Suprapubic skin (tissue), 4 donors: Measurements from ENCODE around the gene COQ4. TPM values are rescaled to one million over a fixed set of nuclear protein-coding genes. Genes with fewer than 3 reads are reported as not detected.
A peak's percentile ranks its signal among the peaks of the same experiment; 100 is the strongest.
"Not testable (repeated sequence)": the region's sequence is repeated elsewhere in the genome, so short reads cannot be mapped to it uniquely, and the experiment has no call there.

Source experiments
- DNase-seq, 2 donors: peaks; one replicate each; pipeline ENCODE4 v3.0.0-alpha.2; 2019; ENCODE audit warnings: low spot score in 2 of 2
- H3K27ac ChIP-seq: fragments of 200-600 bp; sonication (generic); one replicate; pipeline ENCODE4 v1.5.1; 2019
- H3K27me3 ChIP-seq: fragments of 200-600 bp; sonication (generic); one replicate; pipeline ENCODE4 v1.5.1; 2019
- H3K36me3 ChIP-seq: fragments of 200-600 bp; sonication (generic); one replicate; pipeline ENCODE4 v1.5.1; 2019
- H3K4me1 ChIP-seq: fragments of 200-600 bp; sonication (generic); one replicate; pipeline ENCODE4 v1.5.1; 2019
- H3K4me3 ChIP-seq: fragments of 200-600 bp; sonication (generic); one replicate; pipeline ENCODE4 v1.5.1; 2019; ENCODE audit warnings: mild to moderate bottlenecking
- H3K9me3 ChIP-seq: fragments of 200-600 bp; sonication (generic); one replicate; pipeline ENCODE4 v1.5.1; 2019
- EP300 ChIP-seq: sonication (generic); formaldehyde crosslinking; IDR thresholded peaks from one replicate; pipeline ENCODE4 v1.6.1; 2017; ENCODE audit warnings: antibody characterized with exemption
- POLR2A ChIP-seq, 2 donors: fragments of 450-650 bp; IDR thresholded peaks; one replicate each; pipeline ENCODE4 v1.6.1; 2017; ENCODE audit warnings: antibody characterized with exemption in 2 of 2, mild to moderate bottlenecking in 2 of 2, moderate library complexity in 2 of 2
- POLR2AphosphoS5 ChIP-seq, 3 donors: sonication (generic); formaldehyde crosslinking; IDR thresholded peaks; one replicate each; pipeline ENCODE4 v1.6.1; 2017; ENCODE audit warnings: antibody characterized with exemption in 3 of 3
- WGBS: methylation state at CpG from one replicate; pipeline ENCODE4 v1.1.5; 2018; 5-methylcytosine and 5-hydroxymethylcytosine counted together
- total RNA-seq, 4 donors: library from RNA; depleted of rRNA; stranded (reverse); fragments of >200 nt; gene quantifications; one replicate each; pipeline ENCODE4 v1.1.0, GENCODE V29; 2016
- TF ChIP-seq, protein P1 (sequence below), 2 donors: fragments of 200-600 bp in 1 of 2; fragments of 450-650 bp in 1 of 2; sonication (generic) in 1 of 2; IDR thresholded peaks; one replicate each; pipeline ENCODE4 v1.5.1; 2016 to 2019; ENCODE audit warnings: antibody characterized with exemption in 2 of 2, mild to moderate bottlenecking in 1 of 2, moderate library complexity in 1 of 2

Gene COQ4
- total RNA-seq, 4 donors from 2014 or later, result 73.3 to 119 (median 106) TPM

DNA sequence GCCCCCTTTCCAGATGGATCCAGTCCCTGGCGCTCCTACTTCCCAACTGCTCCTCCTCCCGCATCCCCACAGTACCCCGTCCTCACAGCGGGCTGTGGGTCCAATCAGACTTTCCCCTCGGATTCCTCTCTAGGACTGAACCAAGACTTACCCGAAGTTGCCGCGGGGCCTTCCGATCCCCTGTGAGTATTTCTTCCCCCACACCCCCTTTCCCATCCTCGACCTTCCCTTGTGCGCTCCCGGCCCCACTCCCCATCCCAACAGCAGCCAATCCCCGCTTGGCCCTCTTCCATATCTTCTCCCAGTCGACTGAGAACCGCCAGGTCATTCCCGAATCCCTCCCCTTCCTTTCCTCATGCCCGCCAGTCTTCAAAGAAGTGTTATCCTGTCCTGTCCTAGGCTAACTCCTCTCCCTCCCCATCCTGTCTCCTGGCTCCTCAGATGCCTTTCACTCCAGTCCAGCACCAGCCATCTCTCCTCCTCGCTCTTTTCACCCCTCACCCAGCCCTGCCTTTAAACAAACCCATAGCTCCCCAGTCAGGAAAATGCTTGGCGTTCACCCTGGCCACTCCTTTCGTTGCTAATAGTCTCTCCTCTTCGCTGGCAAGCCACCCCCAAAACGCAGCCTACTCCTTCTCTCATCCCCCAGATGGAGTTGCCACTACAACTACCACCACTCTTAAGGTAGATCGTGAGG is 45.9 kb upstream of the COQ4 start:
- peak in 1 of 2 donors; percentile 84 for DNase-seq
- peak overlapping the region; percentile 89 for H3K27ac ChIP-seq
- peaks cover 10% of the 10 kb centered on the region for H3K36me3 ChIP-seq
- no peaks in the 10 kb centered on the region for H3K27me3 ChIP-seq
- H3K4me1 ChIP-seq, result peaks cover 38% of the 10 kb centered on the region
- peak overlapping the region; percentile 82 for H3K4me3 ChIP-seq
- no peaks in the 10 kb centered on the region for H3K9me3 ChIP-seq
- WGBS, result 8% methylated on average over 23 of the region's 23 CpGs
- TF ChIP-seq POLR2A (IDR thresholded peaks at IDR 0.05) (no peak), POLR2AphosphoS5 (IDR thresholded peaks at IDR 0.05) (no peak)
- TF ChIP-seq, protein P1, sequence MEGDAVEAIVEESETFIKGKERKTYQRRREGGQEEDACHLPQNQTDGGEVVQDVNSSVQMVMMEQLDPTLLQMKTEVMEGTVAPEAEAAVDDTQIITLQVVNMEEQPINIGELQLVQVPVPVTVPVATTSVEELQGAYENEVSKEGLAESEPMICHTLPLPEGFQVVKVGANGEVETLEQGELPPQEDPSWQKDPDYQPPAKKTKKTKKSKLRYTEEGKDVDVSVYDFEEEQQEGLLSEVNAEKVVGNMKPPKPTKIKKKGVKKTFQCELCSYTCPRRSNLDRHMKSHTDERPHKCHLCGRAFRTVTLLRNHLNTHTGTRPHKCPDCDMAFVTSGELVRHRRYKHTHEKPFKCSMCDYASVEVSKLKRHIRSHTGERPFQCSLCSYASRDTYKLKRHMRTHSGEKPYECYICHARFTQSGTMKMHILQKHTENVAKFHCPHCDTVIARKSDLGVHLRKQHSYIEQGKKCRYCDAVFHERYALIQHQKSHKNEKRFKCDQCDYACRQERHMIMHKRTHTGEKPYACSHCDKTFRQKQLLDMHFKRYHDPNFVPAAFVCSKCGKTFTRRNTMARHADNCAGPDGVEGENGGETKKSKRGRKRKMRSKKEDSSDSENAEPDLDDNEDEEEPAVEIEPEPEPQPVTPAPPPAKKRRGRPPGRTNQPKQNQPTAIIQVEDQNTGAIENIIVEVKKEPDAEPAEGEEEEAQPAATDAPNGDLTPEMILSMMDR (IDR thresholded peaks at IDR 0.05), result no peak

DNA sequence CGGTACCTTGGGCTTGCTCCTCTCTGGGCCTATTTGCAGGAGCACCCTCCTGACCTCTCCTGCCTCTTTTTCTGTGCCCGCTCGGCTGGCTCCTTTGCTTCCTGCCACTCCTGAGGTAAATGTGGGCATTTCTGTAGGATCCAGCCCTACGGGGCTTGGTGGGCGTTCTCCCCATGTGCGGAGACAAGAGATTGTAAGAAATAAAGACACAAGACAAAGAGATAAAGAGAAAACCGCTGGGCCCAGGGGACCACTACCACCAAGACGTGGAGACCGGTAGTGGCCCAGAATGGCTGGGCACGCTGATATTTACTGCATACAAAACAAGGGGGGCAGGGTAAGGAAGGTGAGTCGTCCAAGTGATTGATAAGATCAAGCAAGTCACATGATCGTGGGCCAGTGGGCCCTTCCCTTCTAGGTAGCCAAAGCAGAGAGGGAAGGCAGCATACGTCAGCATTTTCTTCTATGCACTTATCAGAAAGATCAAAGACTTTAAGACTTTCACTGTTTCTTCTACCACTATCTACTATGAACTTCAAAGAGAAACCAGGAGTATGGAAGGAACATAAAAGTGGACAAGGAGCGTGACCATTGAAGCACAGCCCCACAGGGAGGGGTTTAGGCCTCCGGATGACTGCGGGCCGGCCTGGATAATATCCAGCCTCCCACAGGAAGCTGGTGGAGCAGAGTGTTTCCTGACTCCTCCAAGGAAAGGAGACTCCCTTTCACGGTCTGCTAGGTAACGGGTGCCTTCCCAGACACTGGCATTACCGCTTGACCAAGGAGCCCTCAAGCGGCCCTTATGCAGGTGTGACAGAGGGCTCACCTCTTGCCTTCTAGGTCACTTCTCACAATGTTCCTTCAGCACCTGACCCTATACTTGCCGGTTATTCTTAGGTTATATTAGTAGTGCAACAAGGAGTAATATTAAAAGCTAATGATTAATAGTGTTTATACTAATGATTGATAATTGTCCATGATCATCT is 43.3 kb upstream of the COQ4 start:
- not testable (repeated sequence) for H3K27ac ChIP-seq, H3K9me3 ChIP-seq, H3K4me3 ChIP-seq, H3K27me3 ChIP-seq, H3K36me3 ChIP-seq, DNase-seq
- peaks cover 25% of the 10 kb centered on the region for H3K4me1 ChIP-seq
- 65% methylated on average over 22 of the region's 22 CpGs for WGBS

DNA sequence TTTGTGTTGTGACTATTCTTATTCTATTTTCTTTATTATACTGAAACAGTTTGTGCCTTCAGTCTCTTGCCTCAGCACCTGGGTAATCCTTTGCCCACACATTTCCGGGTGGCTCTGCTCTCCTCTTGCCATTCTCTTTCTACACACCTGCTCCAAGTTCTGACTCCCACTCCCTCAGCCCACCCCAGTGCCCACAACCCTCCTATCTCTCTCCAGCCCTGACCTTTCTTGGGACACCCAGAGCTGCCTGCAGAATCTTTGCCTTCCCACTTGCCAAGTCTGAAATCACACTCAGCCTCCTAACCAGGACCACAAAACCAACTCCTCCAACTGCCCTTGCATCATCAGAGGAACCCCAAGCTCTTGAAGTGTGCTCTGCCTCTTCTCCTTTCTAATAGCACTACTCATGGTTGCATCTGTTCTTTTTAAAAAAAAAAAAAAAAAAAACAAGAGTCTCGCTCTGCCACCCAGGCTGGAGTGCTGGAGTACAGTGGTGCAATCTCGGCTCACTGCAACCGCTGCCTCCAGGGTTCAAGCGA is 42.5 kb upstream of the COQ4 start:
- Histone ChIP-seq H3K9me3 (no peaks in the 10 kb centered on the region), H3K4me3 (no peak overlapping the region), H3K36me3 (peaks cover 3% of the 10 kb centered on the region), H3K4me1 (peaks cover 18% of the 10 kb centered on the region), H3K27ac (no peak overlapping the region), H3K27me3 (no peaks in the 10 kb centered on the region)
- no peak for DNase-seq
- WGBS, result 86% methylated on average over 5 of the region's 5 CpGs
- TF ChIP-seq, protein P1 (IDR thresholded peaks at IDR 0.05), result no peak
- TF ChIP-seq POLR2AphosphoS5 (IDR thresholded peaks at IDR 0.05) (no peak), EP300 (no peak), POLR2A (IDR thresholded peaks at IDR 0.05) (no peak)

DNA sequence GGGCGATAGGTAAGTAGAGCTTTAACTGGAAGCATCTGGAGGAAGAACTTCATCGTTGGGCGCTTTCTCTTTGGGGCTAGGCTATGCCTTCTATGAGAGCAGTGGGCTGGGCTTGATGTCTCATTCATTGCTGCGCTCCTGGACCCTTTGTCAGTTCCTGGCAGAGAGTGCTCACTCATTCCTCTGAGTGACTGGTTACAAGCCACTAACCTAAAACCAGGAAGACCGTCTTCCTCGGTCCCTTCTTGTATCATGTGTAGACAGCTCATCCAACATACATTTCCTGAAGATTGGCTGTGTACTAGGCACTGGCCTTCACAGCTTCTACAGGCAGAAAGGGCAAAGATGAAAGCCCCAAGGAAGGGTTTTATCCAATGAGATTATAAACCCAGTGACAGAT is 40.1 kb upstream of the COQ4 start:
- H3K4me1 ChIP-seq, result peaks cover 5% of the 10 kb centered on the region
- DNase-seq, result no peak
- peaks cover 23% of the 10 kb centered on the region for H3K36me3 ChIP-seq
- H3K27me3 ChIP-seq, result no peaks in the 10 kb centered on the region
- H3K27ac ChIP-seq, result no peak overlapping the region
- H3K9me3 ChIP-seq, result no peaks in the 10 kb centered on the region
- TF ChIP-seq POLR2A (IDR thresholded peaks at IDR 0.05) (no peak), EP300 (no peak), POLR2AphosphoS5 (IDR thresholded peaks at IDR 0.05) (no peak)
- TF ChIP-seq, protein P1 (IDR thresholded peaks at IDR 0.05), result no peak
- 98% methylated on average over 6 of the region's 6 CpGs for WGBS
- H3K4me3 ChIP-seq, result no peak overlapping the region

DNA sequence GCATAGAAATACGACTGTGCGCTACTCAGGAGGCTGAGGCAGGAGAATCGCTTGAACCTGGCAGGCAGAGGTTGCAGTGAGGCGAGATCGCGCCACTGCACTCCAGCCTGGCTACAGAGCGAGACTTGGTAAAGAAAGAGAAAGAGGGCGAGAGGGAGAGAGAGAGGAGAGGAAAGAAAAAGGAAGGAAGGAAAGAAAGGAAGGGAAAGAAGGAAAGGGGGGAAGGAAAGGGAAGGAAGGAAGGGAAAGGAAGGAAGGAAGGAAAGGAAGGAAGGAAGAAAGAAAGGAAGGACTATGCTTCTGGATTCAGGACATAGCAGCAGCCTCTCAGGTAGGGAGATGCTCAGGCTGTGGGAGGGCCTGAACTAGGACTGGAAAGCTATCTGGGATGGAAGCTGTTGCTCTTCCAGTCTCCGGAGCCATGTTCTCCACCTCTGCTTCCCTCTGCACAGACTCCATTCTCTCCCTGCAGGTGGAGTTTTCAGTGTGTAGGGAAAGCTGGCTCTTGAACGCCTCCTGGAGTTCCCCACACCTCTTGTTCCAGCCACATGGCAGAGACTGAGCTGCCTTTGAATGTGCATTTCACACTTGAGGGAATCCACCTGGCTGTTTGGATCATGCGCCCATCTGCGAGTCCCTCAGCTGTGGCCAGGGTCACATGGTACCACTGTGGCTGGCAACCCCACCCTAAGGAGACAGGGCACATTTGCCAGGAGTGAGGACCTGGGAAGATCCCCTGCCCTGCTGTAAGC is 37.4 kb upstream of the COQ4 start:
- H3K4me1 ChIP-seq, result no peaks in the 10 kb centered on the region
- WGBS, result 90% methylated on average over 10 of the region's 12 CpGs
- H3K27me3 ChIP-seq, result no peaks in the 10 kb centered on the region
- H3K36me3 ChIP-seq, result peaks cover 42% of the 10 kb centered on the region
- H3K27ac ChIP-seq, result no peak overlapping the region
- no peaks in the 10 kb centered on the region for H3K9me3 ChIP-seq
- no peak overlapping the region for H3K4me3 ChIP-seq
- TF ChIP-seq, protein P1 (IDR thresholded peaks at IDR 0.05), result no peak
- TF ChIP-seq POLR2A (IDR thresholded peaks at IDR 0.05) (no peak), POLR2AphosphoS5 (IDR thresholded peaks at IDR 0.05) (no peak), EP300 (no peak)
- no peak for DNase-seq
